SU-DHL-6 (cell line): ENCODE results near the gene TAB2.

Source experiments
- EZH2phosphoT487 ChIP-seq: fragments of 200-600 bp; sonication (generic), shearing (Covaris generic); conservative IDR thresholded peaks from 2 replicates; pipeline ENCODE4 v1.6.1; 2018; ENCODE audit warnings: mild to moderate bottlenecking, antibody characterized with exemption, low read length, moderate library complexity, mixed read lengths
- TF ChIP-seq, protein P1 (sequence below): fragments of 200-600 bp; sonication (generic); IDR thresholded peaks from one replicate; pipeline ENCODE4 v1.5.1; 2017; ENCODE audit warnings: antibody characterized with exemption, mild to moderate bottlenecking, low read length, moderate library complexity; ENCODE audit not compliant: insufficient read depth, poor library complexity, severe bottlenecking

DNA sequence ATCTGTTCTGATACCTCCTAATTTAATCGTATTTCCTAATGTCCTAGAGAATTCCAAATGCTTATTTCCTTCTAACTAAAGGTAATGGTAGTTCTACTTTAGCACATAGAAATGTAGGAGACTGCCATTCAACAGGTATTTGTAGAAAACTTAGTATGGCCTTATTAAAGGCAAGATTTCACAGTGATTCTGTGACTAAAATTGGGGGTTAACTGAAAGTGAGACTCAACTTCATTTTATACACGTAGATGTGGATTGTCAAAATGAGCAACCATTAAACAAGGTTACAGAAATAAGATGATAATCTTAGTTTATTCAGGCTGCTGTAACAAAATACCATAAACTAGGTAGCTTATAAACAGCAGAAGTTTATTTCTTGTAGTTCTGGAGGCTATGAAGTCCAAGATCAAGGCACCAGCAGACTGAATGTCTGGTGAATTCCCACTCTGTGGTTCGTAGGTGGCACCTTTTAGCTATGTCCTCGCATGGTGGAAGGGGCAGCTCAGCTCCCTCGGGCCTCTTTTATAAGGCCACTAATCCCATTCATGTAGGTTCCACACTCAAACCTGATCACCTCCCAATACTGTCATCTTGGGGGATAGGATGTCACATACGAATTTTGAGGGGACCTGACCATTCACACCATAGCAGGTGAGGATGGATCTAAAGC is 38.7 kb downstream of the TAB2 start:
- TF ChIP-seq, protein P1, sequence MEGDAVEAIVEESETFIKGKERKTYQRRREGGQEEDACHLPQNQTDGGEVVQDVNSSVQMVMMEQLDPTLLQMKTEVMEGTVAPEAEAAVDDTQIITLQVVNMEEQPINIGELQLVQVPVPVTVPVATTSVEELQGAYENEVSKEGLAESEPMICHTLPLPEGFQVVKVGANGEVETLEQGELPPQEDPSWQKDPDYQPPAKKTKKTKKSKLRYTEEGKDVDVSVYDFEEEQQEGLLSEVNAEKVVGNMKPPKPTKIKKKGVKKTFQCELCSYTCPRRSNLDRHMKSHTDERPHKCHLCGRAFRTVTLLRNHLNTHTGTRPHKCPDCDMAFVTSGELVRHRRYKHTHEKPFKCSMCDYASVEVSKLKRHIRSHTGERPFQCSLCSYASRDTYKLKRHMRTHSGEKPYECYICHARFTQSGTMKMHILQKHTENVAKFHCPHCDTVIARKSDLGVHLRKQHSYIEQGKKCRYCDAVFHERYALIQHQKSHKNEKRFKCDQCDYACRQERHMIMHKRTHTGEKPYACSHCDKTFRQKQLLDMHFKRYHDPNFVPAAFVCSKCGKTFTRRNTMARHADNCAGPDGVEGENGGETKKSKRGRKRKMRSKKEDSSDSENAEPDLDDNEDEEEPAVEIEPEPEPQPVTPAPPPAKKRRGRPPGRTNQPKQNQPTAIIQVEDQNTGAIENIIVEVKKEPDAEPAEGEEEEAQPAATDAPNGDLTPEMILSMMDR = no peak
- TF ChIP-seq EZH2phosphoT487 = no peak
